ENCODE data around the gene GORASP2.
A peak's percentile ranks its signal among the peaks of the same experiment; 100 is the strongest.

The GORASP2 gene

DNA sequence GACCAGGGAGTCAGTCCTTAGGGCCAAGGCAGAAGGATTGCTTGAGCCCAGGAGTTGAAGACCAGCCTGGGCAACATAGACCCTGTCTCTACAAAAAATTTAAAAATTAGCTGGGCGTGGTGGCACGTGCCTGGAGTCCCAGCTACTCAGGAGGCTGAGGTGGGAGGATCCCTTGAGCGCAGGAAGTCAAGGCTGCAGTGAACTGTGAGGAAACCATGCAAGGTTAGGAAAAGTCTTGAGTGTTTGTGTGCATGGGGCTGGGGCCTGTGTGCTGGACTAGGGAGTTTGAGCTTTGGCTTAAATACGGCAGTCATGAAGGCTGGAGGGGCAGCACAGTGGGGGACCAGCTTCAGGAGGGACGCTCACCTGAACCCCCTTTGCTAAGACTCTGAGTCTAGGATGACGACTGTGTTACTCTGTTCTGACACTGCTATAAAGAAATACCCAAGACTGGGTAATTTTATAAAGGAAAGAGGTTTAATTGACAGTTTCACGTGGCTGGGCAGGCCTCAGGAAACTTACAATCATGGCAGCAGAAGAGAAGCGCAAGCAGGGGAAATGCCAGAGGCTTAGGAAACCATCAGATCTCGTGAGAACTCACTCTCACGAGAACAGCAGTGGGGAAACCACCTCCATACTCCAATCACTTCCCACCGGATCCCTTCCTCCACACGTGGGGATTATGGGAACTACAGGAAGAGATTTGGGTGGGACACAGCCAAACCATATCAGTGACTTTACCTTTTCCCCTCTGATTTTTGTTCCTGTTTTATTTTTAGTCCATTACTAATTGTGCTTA, 39.4 kb downstream of the GORASP2 start:
- DNase-seq: no peak

GRCh38 chr2:170969030-170969429, 40.0 kb downstream of the GORASP2 start:
- no peak for DNase-seq

- DNase-seq: no peak
Observed at GRCh38 chr2:170969872-170970496, 40.9 kb downstream of the GORASP2 start.

DNA sequence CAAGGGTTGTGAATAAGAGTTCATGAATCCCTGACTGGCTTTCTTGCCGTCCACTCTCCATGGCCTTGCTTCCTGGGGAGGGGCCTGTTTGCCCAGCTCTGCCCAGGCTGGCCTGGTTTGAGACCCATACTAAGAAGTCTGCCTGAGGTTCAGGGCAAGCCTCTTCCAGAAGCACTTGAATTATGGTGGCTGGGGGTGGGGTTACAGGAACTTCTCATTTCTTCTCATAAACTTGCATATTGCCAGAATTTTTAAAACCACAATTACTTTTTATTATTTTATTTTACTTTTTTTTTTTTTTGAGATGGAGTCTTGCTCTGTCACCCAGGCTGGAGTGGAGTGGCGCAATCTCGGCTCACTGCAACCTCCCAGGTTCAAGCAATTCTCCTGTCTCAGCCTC, 42.0 kb downstream of the GORASP2 start:
- DNase-seq: no peak

GRCh38 chr2:170972296-170973224, 43.5 kb downstream of the GORASP2 start:
- DNase-seq: no peak

- DNase-seq: no peak
Observed at GRCh38 chr2:170973225-170973491, 44.1 kb downstream of the GORASP2 start.

DNA sequence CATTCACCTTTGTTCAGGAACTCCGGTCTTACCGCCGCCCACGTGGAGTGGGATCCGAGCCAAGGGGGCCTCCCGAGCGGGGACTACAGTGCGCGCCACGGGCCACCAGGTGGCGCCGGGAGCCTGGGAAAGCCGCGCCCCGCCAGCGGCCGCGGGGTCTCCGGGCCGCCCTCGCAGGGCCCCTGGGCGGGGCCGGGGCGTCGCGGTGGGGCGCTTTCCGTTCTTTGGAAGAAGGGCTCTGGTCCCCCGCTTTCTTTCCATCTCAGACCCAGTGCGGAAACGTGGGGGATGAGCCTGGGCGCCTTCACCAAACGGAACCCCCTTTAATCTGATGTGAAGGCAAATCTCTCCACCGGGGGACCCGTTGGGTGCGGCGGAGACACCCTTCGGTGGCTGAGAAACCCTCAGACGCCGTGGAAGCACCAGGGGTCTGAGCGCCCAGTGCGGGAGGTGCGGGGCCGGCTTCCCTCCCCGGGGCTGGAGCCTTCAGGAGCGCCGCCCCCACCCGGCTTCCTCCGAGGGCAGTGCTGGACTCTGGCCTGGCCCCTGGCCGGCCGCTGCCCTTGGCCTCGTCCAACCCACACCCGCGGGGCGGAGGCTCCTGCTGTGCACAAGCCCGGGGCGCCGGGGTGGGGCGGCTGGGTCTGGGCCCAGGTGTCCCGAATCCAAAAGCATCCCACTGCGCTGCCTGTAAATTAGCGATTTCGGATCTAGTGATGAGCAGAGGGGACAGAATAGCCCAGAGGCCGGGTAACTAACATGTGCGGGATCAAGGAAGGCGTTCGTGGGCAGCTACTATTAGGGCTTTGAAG, 44.6 kb downstream of the GORASP2 start:
- DNase-seq: peak; percentile 76

DNA sequence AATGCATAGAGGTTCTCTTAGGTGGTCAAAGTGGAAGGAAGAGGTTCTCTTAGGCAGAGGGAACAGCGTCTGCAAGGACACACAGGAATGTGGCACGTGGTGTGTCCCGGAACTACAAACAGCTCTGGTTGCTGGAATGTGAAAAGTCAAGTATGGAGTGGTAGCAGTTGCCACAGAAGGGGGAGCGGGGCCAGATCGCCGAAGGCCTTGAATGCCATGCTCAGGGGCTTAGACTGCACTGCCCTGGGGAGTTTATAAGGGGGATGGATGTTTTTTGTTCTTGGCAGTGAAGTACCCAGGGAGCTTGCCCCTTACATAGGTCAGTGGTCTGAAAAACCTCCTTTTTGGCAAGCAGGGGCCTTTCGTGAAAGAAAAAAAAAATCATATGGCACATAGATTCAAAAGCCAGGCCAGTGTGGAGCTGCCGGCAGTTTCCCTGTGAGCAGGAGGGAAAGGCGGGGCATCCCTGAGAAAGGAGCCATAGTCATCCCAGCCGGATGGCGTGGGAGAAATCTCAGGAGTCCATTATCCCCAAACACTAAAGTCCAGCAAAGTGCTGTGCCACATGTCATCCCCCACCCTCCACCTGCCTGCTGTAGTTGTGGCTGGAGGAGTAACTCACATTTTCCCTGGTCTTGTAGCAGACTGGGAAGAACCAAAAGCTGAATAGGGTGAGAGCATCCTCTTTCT, 45.4 kb downstream of the GORASP2 start:
- no peak for DNase-seq

DNA sequence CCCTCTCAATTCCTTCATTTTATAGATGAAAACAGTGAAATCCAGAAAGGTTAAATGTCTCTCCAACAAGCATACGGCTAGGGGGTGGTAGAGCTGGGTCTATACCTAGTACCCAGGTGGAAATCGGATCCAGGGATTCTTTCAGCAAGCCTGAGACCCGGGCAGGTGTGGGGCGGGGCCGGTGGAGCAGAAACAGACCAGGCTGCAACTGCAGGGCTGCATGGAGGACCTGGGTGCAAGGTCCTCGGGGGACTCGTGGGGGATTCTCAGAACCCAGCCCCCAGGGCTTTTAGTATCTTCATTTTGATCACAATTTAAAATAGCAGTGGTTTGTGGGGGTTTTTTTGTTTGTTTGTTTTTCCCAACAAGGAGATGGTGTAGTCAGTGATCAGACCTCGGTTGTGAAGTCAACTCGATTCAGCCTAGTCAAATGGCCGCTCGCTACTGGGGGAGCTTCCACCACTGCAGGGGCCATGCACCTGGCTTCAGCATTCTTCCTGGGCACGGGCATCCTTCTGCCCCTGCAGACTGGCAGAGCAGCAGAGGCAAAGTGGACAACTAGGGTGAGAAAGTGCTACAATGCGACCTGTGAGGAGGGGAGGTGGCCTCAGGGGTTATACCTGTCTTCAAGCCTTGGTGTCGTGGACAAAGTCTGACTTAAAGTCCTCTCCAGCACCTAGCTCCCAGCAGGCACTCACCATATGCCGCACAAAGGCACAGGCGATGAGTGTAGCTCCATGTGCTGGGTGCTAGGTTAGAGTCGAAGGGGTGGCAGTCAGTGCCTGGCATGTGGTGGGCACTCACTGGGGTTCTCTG, 46.3 kb downstream of the GORASP2 start:
- no peak for DNase-seq

GRCh38 chr2:170975943-170976270, 46.9 kb downstream of the GORASP2 start:
- no peak for DNase-seq

GRCh38 chr2:170984079-170984478, 55.0 kb downstream of the GORASP2 start:
- DNase-seq: no peak

DNA sequence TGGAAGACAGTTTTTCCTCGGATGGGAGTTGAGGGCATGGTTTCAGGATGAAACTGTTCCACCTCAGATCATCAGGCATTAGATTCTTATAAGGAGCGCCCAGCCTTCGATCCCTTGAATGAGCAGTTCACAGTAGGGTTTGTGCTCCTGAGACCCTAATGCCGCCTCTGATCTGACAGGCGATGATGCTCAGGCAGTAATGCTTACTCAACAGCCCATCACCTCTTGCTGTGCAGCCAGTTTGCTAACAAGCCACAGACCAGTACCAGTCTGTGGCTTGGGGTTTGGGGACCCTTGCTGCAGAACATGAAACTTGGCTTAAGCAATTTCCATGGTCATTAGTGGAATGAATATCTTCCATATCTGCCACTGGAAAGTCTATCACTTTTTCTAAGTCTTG, 56.4 kb downstream of the GORASP2 start:
- no peak for DNase-seq

- DNase-seq: no peak
Observed at GRCh38 chr2:170986566-170987258, 57.7 kb downstream of the GORASP2 start.

DNA sequence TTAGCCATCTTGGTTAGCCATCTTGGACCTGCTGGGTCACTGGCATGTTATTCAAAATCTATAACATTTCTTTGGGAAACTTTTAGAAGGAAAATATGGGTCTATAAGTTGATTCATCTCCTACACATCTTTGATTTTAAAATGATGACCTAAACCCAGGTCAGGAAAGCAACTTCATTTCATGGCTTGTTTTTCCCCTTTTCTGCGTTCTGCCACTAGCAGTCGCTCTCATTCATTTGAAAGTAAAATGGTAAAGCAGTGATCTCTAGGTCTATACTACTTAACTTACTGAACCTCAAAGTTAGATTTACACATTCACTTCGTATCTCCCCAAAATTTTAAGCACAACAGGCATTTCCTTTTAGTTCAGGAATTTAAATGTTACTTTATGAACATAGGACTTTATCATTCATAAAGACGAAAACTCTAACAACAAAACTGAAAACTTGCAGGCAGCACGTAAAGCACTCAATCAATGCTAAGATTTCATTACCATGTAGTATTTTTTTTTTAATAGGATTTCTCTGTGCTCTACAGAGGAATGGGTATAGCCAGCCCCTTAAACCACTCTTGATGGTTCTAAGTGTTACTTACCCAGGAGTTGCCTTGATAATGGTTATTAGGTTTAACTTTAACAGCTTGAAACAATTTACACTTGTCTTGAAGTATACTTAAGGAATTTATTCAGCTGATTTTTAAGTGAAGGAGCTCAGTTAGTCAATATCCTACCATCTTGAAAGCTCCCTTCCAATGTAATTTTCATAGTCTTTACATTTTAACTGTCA, 62.5 kb downstream of the GORASP2 start:
- DNase-seq: no peak

GRCh38 chr2:170996316-170996715, 67.3 kb downstream of the GORASP2 start:
- DNase-seq: no peak

DNA sequence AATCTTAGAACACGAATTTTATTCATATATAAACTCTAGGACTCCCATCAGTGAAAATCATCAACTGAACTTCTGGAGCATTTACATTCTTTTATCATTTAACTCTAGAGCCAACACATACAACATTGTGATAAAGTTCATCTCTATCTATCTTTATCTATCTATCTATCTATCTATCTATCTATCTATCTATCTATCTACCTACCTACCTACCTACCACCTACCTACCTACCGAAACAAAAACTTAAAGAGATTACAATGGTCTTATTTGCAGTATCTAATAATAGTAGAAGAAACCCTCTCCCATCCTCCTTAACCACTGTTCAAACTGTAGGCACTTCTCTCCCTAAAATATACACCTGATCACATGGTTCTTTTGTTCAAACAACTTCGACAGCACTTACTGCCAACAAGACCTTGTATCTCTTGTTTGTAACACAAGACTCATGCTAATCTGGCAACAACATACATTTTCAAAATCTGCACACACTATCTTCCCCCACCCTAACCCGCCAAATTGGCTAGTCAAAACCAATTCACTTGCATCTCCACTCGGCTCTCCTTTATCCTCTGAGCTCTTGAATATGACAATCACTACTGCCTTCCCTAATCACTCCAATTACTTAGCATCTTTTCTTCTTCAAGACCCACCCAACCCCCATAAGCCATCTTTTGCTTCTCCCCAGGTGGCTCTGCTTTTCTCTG, 69.0 kb downstream of the GORASP2 start:
- no peak for DNase-seq

- no peak for DNase-seq
Observed at GRCh38 chr2:170999654-171000053, 70.6 kb downstream of the GORASP2 start.

DNA sequence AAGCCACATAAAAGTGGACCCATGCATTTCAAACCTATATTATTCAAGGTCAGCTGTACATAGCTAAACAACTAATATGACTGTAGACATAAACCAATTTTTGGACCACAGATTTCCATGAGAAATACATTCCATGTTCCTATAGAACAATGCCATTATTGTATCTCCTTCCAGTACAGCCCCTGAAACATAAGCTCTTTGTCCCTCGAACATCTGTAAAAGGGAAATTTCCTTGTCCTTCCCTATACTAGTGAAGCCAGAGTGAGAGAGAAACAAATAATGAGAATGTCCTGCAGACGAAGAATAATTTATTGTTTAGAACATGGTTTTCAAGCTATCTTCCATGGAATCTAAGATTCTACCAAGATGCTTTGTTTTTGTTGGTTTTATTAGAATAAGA, 75.3 kb downstream of the GORASP2 start:
- DNase-seq: no peak

DNA sequence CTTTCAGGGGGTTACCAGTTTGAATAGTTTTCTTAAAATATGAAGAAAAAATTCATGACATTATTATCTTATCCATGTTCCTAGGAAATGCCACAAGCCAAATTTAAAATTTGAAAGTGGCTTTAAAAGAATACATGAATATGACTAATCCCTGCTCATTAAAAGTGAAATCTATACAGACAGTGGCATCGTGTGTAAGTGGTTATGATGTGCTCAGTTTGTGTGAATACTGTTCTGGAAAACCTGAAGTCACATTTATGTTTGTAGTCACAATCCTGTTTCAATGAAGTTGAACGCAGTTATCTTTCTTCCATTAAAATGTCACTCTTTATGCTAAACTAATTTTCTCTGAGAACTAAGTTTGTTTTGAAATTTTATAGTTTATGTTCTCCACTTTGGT, 75.8 kb downstream of the GORASP2 start:
- DNase-seq: no peak

Measured in NCI-H2107 (cell line).